ENCODE results near the gene LRBA.
"Not testable (repeated sequence)": the region's sequence is repeated elsewhere in the genome, so short reads cannot be mapped to it uniquely, and the experiment has no call there.

The LRBA gene

DNA sequence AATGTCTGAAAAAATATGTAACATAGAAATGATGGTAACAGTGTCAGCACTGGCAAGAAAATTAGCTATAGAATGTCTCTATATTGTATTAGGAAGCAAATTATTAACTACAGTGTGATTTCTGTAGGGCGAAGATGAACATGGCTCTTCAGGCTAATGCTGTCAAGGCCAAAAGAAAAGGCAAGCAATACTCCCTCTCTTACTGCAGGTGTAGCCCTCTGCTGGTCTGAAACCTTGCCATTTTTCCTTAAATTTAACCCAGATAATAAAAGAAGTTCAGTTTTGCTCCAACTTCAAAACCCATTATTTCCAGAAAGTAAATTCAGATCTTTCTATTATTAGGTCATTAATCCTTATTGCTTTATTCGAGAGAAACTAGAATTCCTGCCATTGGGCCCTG lies 215.9 kb downstream of the LRBA start:
- no peak for DNase-seq

GRCh38 chr4:150794706-150795105 lies 220.4 kb downstream of the LRBA start:
- no peak for DNase-seq

- DNase-seq, result no peak
Observed at GRCh38 chr4:150789864-150790263, 225.2 kb downstream of the LRBA start.

DNA sequence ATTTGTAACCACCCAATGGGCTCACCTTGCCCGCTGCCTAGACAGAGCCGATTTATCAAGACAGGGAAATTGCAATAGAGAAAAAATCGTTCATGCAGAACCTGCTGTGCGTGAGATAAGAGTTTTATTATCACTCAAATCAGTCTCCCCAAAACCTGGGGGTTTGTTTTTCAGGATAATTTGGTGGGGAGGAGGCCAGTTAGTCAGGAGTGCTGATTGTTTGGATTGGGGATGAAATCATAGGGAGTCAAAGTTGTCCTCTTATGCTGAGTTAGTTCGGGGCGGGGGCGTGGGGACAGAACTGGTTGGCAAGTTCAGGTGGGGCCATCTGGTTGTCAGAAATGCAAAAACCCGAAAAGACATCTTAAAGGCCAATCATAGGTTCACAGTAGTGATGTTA lies 230.1 kb downstream of the LRBA start:
- no peak for DNase-seq

GRCh38 chr4:150784305-150784704 lies 230.8 kb downstream of the LRBA start:
- no peak for DNase-seq

GRCh38 chr4:150782921-150783320 lies 232.2 kb downstream of the LRBA start:
- no peak for DNase-seq

- DNase-seq, result peak; percentile 32
Observed at GRCh38 chr4:150782311-150782710, 232.8 kb downstream of the LRBA start.

DNA sequence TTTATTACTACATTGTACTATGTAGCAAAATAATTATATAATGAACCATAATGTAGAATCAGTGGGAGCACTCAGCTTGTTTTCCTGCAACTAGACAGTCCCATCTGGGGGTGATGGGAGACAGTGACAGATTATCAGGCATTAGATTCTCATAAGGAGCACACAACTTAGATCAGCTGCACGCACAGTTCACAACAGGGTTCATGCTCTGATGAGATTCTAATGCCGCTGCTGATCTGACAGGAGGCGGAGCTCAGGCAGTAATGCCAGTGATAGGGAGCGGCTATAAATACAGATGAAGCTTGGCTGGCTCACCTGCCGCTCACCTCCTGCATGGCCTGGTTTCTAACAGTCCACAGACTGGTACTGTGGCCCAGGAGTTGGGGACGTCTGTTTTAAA lies 233.9 kb downstream of the LRBA start:
- DNase-seq, result no peak

DNA sequence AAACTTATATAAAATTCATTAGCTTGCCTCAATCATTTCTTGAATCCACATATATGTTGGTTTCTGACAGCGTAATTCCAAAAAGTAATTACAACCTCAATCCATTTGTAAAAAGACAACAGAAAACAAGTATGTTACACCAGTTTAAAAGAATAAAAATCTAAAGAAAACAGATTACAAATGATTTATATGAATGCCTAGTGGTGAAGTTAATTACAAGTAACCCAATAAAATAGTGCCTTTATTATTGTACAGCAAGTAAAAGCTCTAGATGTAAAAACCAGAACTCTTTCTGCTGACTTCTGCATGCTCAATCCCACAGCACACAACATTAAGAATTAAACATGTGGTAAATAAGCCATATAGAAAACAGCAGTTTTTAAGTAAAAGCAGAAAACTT lies 235.4 kb downstream of the LRBA start:
- no peak for DNase-seq

GRCh38 chr4:150773729-150774449 lies 241.2 kb downstream of the LRBA start:
- DNase-seq, result no peak

- no peak for DNase-seq
Observed at GRCh38 chr4:150773032-150773431, 242.1 kb downstream of the LRBA start.

DNA sequence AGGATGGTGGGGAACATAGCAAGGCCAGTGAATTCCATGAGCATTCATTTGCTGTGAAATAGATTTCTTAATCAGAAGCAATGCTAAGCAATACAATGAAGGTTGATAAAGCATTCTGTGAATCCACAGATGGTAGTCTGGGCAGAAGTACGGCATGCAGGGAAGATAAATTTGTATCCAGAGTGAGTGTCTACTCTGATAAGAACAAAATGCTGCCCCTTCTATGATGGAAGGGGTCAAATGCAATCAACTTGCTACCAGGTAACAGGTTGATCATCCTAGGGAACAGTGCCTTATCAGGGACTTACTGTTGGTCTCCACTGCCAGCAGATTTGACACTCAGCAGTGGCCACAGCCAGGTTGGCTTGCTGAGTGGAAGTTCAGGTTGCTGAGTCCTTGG lies 243.7 kb downstream of the LRBA start:
- no peak for DNase-seq

DNA sequence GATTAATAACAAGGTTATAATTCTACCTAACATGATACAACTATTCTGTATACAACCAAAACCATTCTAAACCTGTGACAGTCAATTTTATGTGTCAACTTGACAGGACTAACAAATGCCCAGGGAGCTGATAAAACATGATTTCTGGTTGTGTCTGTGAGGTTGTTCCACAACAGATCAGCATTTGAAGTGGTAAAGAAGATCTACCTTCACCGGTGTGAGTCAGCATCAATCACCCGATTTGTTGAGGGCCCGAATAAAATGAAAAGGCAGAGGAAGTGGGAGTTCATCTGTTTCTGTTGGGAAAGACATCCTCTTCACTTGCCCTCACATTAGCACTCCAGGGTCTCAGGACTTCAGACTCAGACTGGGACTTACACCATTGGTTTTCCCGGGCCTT lies 245.2 kb downstream of the LRBA start:
- DNase-seq, result no peak

- DNase-seq, result no peak
Observed at GRCh38 chr4:150769248-150769647, 245.8 kb downstream of the LRBA start.

DNA sequence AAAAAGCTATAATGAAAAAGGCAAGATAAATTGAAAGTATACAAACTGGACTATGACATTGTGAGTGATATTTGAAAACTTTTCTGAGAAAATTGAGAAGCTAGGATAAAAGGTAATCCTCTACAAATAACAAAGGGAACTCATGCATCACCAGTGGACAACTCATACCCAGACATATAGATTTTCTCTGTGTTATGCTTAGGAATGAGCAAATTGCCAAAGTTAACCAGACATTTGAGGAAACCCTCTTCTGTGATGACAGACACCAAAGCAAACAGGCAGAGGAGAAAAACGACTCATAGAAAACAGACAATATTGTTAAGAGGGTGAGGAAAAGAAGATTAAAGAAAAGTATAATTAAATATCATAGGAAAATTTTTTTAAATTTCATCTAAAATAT lies 246.6 kb downstream of the LRBA start:
- DNase-seq, result no peak

DNA sequence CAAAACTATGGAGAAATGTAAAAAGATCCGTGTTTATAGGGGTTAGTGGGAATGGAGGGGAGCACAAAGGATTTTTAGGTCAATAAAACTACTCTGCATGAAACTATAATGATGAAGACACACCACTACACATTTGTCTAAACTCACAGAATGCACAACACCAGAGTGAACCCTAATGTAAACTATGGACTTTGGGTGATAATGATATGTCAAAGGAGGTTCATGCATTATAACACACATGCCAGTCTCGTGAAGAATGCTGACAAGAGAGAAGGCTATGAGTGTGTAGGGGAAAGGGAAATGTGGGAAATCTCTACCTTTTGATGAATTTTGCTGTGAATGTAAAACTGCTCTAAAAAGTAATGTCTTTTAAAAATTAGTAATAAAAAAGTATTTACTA lies 249.9 kb downstream of the LRBA start:
- DNase-seq, result no peak

DNA sequence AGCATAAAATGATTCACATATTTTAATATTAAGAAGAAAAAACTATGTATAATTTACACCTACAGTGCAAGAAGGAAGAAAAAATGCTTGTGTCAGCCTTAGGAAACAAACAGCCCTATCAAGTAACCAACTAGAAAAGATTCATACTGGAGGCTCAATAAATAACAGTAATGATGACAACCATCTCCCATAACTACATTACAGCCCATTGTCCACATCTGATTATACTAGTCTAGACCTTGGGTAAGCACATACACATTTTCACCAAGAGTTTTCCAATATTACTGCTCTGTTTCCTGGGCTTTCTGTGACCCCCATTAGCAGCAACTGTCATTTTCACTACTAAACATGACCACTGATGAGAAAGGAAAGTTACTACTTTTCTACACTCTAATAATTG lies 263.4 kb downstream of the LRBA start:
- DNase-seq, result no peak

DNA sequence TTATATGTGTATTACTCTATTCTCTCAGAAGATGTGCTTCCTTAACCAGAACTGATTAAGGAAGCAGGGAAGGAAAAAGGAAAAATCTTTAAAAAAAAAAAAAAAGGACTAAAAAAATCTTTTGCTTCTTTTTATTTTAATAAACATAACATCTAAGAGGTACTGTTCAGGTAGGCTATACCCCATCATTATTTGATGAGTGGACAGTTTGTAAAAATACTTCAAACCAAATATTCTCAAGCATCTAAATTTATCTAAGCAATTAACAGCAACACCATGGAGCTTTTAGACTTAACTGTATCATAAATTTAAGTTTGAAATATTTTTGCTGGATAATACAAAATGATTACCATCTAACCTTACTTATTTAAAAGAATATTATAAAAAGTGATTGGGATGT lies 264.3 kb downstream of the LRBA start:
- no peak for DNase-seq

DNA sequence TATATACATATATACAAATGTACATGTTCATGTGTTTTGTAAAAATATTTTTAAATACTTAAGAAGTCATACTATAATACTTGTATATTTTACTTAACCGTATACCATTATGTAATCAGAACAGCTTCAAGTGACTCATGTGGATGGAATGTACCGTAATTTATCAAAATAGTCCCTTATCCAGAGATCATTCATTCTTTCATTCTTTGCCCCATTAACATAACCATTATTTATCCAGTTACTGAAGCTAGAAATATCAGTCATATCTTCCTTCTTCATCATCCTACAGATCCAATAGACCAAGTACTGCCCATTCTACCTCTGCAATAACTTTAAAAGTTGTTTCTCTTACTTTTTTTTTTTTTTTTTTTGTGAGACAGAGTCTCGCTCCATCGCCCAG lies 268.9 kb downstream of the LRBA start:
- DNase-seq, result no peak

DNA sequence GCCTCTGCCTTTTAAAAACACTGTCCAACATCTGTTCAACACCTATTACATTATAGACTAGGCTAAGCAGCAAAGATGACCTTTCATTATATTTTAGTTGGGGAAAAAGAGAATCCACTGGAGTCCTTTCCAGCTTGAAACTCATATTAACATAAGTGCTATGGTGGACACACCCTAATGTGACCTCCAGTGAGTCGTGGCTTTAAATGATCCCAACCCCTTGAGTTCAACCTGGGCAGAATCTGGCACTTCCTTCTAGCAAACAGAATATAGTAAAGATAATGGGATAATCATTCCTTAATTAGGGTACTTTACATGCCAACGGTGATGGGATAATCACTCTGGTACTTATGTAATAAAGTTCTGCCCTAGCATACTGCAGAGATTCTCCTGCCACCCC lies 270.5 kb downstream of the LRBA start:
- DNase-seq, result no peak

DNA sequence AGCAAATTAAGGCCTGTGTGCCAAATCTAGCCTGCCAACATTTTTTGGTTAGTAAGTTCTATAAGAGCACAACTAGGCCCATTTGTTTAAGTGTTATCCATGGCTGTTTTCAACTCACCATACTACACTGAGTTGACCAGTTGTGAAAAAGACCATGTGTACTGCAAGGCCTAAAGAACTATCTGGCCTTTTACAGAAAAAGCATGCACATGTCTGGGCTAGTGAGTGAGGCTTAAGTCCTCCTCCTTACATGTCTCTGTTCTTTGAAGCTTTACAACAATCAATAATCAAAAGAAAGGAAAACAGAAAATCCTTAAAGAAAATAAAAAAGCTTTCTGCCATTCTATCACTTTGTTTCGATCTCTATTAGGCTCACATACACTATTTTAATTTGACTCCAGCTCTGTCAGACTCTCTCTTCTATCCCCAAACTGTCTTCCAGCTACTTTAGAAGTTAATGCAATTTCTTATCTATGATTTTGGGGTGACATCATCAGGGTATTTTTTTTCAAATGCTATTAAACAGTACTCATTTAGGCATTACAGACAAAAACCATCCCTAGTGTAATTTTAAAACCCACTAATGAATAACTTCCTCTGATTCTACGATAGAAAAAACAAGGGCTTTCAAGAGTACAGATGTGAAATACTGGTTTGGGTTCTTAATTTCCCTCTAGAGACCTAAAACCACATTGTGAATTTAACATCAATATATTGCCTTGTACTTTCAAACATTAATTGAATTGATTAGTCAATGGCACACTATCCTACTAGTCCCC lies 271.3 kb downstream of the LRBA start:
- DNase-seq, result no peak

- not testable (repeated sequence) for DNase-seq
Observed at GRCh38 chr4:150742930-150743329, 272.2 kb downstream of the LRBA start.

- no peak for DNase-seq
Observed at GRCh38 chr4:150739591-150739990, 275.5 kb downstream of the LRBA start.

DNA sequence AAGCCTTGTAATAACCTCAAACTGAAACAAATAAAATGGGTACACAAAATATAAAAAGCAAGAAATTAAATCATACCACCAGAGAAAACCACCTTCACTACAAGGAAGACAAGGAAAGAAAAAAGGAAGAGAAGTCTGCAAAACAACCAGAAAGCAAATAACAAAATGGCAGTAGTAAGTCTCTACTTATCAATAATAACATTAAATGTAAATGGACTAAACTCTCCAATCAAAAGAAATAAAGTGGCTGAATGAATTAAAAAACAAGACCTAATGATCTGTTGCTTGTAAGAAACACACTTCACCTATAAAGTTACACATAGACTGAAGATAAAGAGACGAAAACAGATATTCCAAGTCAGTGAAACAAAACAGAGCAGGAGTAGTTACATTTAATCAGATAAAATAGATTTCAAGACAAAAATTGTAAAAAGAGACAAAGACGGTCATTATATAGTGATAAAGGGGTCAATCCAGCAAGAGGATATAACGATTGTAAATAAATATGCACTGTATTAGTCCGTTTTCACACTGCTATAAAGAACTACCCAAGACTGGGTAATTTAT lies 289.0 kb downstream of the LRBA start:
- no peak for DNase-seq
